HG02943 (cell line): ENCODE data around the gene ZNF366.

Source experiments
- ATAC-seq: cut with Tn5 transposase; IDR thresholded peaks from one replicate; pipeline ENCODE4 v1.9.1; 2021; ENCODE audit warnings: mild to moderate bottlenecking, low read depth, moderate library complexity; ENCODE audit not compliant: unreplicated experiment

The ZNF366 gene

GRCh38 chr5:72498284-72498683 lies 8.9 kb downstream of the ZNF366 start:
- ATAC-seq: no peak

GRCh38 chr5:72497823-72498222 lies 9.4 kb downstream of the ZNF366 start:
- ATAC-seq: no peak

DNA sequence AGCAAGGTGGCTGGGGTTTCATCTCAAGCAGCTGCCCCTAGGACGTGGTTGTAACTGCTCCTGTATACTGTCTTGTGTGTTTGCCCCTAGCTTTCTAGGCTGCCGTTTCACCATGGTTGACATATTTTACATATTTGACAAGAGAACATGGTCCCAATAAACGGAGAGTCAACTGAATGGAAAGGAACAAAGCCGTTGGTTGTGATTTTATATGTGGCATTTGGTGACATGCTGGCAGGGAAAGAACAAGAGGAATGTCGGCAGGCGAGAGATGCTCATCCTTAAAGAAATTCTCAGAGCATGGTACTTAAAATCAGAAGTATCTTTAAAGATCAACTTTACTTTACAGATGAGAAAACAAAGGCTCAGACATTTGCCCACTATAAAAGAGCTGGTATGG lies 11.8 kb downstream of the ZNF366 start:
- no peak for ATAC-seq

GRCh38 chr5:72494623-72495124 lies 12.5 kb downstream of the ZNF366 start:
- no peak for ATAC-seq

DNA sequence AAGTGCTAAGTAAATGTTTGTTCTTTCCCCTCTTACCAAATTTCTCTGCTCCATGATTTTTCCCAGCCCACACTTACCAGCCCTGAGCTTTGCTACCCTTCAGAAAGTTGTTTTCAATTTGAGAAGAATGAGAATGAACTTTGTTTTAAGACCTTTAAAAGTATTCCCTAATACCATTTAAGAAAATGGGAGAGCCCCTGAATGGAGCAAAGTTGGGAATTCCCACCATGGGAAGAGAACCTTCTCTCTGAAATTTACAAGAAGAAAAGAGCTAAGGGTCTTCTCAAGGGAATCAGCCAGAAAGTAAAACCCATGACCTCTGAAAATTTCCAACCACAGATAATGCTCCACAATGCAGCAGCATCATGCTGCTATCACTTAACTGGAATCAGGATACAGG lies 17.7 kb downstream of the ZNF366 start:
- ATAC-seq: no peak

DNA sequence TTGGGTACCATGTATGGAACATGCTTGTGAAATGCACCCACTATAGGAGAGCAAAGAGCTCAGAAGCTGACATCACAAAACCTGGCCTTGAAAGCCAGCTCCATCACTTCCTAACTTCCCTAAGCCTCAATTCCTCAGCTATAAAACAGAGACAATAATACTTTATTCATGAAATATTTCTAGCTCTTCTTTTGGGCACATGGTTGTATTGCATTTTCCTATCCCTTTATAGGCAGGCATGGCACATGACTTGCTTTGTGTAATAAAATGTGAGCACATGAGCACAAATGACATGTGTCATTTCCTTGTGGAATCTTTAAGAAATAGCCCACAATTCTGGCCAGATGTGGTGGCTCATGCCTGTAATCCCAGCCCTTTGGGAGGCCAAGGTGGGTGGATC lies 18.5 kb downstream of the ZNF366 start:
- ATAC-seq: no peak

DNA sequence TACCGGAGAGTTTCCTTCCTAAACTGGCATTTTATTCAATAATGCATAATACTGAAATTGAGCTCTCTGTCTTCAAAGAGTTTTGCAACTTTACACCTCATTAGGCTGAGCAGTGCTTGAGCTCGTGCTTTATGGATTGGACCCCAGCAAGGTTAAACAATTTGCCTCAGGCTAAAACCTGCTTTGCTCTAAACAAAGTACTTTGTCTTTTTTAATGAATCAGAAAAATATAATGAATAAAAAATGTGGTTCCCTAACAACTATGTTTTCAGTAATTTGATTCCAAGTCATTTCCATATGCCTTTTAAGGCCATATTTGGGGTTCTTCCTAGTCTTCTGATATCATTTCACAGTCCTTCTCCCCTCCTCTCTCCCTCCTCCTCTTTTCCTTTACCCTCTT lies 20.0 kb downstream of the ZNF366 start:
- ATAC-seq: no peak

DNA sequence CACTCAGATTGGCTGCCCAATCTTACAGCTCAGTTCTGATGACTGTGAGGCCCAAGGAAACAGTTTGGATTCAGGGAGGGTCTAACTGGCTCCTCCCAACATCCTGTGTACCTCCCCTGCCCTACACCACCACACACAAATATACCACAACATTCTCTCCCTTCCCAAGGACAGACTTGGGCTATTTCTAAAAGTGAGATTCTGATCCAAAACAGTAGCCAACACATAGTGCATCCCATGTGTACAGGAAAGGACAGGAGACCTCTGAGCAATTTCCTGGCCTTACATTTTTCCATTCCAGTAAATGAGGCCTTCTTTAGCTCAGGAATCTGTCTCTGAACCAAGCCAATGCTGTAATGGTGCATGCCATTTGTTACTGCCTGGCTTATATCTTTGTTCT lies 20.8 kb downstream of the ZNF366 start:
- no peak for ATAC-seq

DNA sequence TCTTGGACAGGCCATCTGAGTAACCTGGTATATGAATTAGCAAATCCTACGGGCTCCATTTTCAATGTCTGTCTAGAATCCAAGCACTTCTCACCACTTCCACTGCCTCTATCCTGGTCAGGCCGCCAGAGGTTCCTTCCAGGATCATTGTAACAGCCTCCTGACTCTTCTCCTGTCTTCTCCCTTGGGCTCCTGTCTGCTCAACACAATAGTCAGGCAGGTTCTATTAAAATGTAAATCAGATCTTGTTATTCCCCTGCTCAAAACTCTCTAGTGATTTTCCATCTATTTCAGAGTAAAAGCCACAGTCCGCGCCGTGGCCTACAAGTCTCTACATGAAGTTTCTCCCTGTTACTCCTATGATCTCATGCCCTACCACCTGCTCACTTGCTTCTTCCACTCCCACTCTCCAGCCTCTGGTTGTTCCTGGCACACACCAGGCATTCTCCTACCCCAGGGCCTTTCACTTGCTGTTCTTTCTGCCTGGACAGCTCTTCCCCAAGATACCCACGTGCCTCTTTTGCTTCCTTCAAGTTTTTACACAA lies 21.7 kb downstream of the ZNF366 start:
- ATAC-seq: no peak

DNA sequence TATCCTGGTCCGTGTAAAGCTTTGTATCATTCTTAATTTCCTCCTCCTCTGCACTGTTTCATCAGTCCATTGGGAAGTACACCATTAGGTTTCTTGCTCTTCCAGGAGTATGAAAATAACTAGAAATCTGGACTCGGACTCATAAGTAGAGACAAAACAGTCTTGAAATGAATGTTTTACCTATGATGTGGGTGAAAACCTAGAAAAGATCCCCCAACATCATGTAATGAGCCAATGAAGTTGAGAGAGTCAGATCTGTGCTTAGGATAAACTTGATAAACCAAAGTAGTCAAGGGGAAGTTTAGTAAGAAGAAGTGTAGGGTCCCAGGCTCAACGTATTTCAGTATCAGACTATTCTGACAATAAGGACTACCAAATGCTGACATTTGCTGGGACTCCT lies 25.2 kb downstream of the ZNF366 start:
- no peak for ATAC-seq

GRCh38 chr5:72480841-72481240 lies 26.4 kb downstream of the ZNF366 start:
- no peak for ATAC-seq

DNA sequence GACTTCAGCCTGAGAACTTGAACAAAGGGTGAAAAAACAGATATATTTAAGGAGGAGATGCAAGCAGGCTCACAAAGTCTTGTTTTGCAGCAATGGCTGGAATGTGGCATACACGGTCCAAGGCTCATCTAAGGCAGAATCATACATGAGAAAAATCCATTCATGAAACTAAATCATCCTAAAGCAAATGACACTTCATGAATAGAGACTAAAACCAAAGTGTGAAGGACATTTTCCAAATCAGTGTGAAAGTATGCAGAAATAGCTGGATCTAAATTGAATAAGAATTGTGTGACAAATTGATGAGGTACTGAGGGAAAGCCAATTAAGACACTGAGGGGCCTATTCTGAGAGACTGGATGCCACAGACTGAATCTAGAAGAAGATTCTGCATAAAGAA lies 27.3 kb downstream of the ZNF366 start:
- no peak for ATAC-seq

GRCh38 chr5:72478684-72479083 lies 28.5 kb downstream of the ZNF366 start:
- no peak for ATAC-seq

DNA sequence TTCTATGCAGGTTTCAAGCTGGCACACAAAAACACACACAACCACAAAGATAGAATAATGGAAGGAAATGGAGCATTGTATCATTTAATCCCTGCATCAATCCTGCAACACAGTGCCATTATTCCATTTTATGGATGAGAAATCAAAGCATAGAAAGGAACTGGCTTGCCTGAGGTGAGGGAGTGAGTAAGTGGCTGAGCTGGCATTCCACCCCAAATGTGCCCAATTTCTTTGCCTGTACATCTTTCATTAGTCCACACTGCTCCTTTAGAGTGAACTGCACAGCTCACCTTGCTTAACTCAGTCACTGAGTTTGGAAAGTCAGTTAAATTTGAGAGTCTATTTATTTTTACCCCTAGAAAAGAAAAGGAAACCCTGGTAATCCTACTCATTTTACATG lies 28.9 kb downstream of the ZNF366 start:
- no peak for ATAC-seq

- no peak for ATAC-seq
Observed at GRCh38 chr5:72477644-72478043, 29.6 kb downstream of the ZNF366 start.

DNA sequence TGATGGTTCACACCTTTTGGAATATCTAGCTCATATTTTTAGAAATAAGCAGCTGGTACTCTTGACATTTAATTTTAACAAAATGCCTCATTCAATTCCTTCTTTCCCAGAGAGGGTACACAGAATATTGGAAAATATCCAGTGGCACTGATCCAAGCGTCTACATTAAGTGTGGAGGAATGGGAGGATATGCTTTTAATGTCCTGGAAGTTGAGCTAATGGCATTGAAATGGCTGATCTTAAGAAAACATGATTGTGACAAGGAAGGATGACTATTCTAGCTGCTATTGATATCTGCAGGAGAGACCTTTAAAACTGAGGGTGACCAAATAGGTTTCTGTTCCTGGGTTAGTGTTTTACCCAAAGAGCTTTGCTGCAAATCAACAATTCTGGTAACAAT lies 30.0 kb downstream of the ZNF366 start:
- no peak for ATAC-seq

- ATAC-seq: no peak
Observed at GRCh38 chr5:72476721-72477120, 30.5 kb downstream of the ZNF366 start.

DNA sequence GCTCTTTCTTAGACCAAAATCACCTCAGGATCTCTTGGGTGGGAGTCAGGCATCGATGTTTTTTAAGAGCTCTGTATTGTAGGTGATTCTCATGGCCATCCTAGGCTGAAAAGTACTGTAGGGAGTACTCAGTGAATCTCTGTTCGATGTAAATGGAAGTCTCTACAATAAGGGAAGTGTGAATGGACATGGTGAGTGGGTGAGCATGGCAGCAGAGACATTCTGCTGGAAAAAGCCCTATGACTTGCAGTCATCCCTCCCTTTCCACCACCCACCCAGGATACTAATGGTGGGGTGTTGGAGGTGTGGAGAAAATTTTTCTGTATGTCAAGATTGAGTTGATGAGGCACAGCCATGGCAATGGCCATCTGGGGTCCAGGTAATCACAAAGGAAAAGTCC lies 30.9 kb downstream of the ZNF366 start:
- no peak for ATAC-seq

- no peak for ATAC-seq
Observed at GRCh38 chr5:72474516-72474915, 32.7 kb downstream of the ZNF366 start.

- ATAC-seq: no peak
Observed at GRCh38 chr5:72474046-72474500, 33.1 kb downstream of the ZNF366 start.

- ATAC-seq: no peak
Observed at GRCh38 chr5:72472666-72473422, 34.4 kb downstream of the ZNF366 start.

GRCh38 chr5:72472031-72472430 lies 35.2 kb downstream of the ZNF366 start:
- ATAC-seq: no peak
